Measurements from ENCODE around the gene PTMA.

PTMA gene

DNA sequence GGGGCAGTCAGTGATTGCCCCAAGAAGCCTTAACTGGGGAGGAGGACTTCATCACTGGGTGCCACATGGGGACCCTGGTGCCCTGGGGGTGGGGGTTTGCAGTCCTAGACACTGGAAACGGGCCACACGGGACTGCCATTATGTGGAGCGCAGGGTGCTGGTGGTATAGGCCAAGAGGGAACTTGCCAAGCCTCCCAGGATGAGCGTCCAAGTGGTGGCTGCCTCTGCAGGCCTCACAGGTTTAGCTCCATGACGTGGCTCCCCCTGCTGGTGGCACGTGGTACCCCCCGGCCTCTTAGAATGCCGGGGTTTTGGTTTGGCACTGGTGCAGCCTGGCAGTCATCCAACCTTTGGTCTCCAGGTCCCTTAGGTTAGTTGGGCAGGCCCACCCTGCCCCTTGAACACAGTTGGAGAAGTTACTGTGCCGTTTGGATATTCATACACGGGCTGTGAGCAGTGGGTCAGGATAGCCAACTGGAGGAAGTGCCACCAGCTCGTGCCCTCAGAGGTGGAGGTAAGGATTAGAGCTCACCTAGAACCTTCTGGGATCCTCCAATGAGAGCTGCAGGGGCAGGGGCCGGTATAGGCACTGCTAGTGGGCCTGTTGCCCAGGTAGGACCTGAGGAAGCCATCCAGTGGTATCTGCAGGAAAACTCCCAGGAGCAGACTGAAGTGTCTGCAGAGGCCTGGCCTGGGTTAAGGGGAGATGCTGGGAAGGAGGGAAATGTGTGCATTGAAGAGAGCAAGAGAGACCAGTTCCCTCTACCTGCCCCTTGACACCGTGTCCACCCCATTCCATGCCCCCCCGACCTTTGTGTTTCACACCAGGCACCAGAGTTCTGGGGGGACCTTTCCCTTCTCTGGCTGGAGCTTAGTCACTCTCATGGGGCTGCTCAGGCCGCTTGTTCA lies 5.7 kb downstream of the PTMA start:
- Histone ChIP-seq H3K4me3 (ENCODE audit: low read length) (no peak overlapping the region), H3K36me3 (ENCODE audit: control insufficient read depth, insufficient read depth, low read length, severe bottlenecking) (peaks cover 17% of the 10 kb centered on the region), H3K4me1 (ENCODE audit: control insufficient read depth, insufficient read depth, low read length) (peaks cover 65% of the 10 kb centered on the region), H3K9me3 (ENCODE audit: control insufficient read depth, low read length) (no peaks in the 10 kb centered on the region), H3K9ac (ENCODE audit: low read length) (peak overlapping the region; percentile 68), H3K27me3 (replicated peaks; ENCODE audit: control insufficient read depth, insufficient read depth, low read length) (no peaks in the 10 kb centered on the region)
- DNase-seq (ENCODE audit: low read depth), result peak; percentile 94

DNA sequence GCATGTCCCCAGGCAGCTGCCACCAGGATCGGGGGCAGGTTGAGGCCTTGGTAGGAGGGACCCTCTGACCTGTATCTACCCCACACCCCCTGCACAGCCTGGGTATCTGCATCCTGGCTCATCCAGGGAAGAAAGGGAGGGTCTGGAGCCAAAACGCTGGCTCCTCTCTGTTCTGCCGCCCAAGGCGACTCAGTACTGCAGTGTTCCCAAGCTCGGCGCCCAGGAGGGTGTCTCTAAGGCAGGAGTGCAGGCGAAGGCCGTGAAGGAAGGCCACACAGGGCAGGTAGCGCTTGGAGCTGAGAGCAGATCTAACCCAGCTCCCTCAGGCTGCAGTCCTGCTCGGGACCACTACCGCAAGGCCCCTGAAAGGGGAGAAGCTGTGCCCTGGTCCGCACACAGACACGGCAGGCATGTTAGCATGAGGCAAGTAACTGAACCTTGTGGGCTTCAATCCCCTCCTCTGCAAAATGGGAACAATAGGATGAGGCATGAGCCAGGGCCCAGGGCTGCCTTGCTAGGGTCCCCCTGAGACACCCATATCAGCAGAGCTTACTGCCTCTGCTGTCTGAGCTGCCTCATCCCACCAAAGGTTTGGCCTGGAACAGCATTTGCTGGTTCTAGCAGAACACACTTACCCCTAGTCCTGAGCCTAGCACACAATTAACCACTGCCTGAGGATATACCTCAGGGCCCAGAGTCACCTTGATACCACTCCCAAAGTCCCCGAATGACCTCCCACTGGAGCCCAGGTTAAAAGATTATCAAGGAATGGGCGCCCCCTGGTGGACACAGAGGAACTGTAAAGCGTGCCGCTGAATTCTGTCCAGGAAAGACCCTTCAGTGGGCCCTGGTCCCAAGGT lies 6.5 kb downstream of the PTMA start:
- no peaks in the 10 kb centered on the region for H3K27me3 ChIP-seq (replicated peaks; ENCODE audit: control insufficient read depth, insufficient read depth, low read length)
- no peaks in the 10 kb centered on the region for H3K9me3 ChIP-seq (ENCODE audit: control insufficient read depth, low read length)
- DNase-seq (ENCODE audit: low read depth), result peak; percentile 89
- H3K4me1 ChIP-seq (ENCODE audit: control insufficient read depth, insufficient read depth, low read length), result peaks cover 65% of the 10 kb centered on the region
- H3K4me3 ChIP-seq (ENCODE audit: low read length), result no peak overlapping the region
- peaks cover 17% of the 10 kb centered on the region for H3K36me3 ChIP-seq (ENCODE audit: control insufficient read depth, insufficient read depth, low read length, severe bottlenecking)
- H3K9ac ChIP-seq (ENCODE audit: low read length), result peak overlapping the region; percentile 68

DNA sequence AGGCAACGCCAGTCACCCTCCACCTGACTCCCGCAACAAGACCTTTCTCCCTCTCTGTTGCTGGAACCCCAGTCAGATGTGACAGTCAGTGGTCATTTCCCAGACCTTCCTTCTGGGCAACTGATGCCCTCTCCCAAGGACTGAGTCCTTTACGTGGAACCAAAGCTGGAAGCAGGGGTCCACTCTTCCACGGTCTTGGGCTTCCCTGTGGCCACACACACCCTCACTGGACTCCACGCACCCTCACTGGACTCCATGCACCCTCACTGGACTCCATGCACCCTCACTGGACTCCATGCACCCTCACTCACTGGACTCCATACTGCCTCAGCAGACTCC lies 7.1 kb downstream of the PTMA start:
- H3K27me3 ChIP-seq (replicated peaks; ENCODE audit: control insufficient read depth, insufficient read depth, low read length), result no peaks in the 10 kb centered on the region
- peak overlapping the region; percentile 15 for H3K9ac ChIP-seq (ENCODE audit: low read length)
- DNase-seq (ENCODE audit: low read depth), result no peak
- H3K4me1 ChIP-seq (ENCODE audit: control insufficient read depth, insufficient read depth, low read length), result peaks cover 65% of the 10 kb centered on the region
- no peak overlapping the region for H3K4me3 ChIP-seq (ENCODE audit: low read length)
- no peaks in the 10 kb centered on the region for H3K9me3 ChIP-seq (ENCODE audit: control insufficient read depth, low read length)
- H3K36me3 ChIP-seq (ENCODE audit: control insufficient read depth, insufficient read depth, low read length, severe bottlenecking), result peaks cover 17% of the 10 kb centered on the region

DNA sequence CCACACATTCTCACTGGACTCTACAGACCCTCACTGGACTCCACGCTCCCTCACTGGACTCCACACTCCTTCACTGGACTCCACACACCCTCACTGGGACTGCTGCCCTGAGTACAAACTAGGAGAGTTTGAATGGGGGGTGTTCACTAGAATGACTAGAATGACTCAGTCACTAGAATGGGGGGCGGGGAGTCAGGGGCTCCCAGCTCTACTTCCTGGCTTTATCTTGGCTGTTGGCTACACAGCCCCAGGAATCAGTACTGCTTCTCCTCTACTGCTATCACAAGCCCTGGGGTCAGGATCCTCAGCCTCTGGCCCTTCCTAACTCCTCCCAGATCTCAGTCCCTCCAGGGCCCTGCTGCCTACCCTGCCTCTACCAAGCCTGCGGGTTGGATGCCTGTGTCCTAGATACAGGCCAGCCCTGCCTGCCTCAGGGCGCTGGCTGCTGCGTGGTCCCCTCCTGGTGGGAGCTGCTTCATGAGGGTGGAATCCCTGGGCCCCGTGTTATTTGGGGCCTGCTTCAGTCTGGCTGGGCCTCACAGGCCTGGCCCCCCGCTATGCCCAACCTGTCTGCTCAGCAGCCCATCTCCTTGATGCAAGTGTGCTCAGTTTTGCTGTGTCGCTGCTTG lies 7.8 kb downstream of the PTMA start:
- peaks cover 63% of the 10 kb centered on the region for H3K4me1 ChIP-seq (ENCODE audit: control insufficient read depth, insufficient read depth, low read length)
- H3K4me3 ChIP-seq (ENCODE audit: low read length), result no peak overlapping the region
- H3K9ac ChIP-seq (ENCODE audit: low read length), result peak overlapping the region; percentile 15
- no peaks in the 10 kb centered on the region for H3K9me3 ChIP-seq (ENCODE audit: control insufficient read depth, low read length)
- no peaks in the 10 kb centered on the region for H3K27me3 ChIP-seq (replicated peaks; ENCODE audit: control insufficient read depth, insufficient read depth, low read length)
- H3K36me3 ChIP-seq (ENCODE audit: control insufficient read depth, insufficient read depth, low read length, severe bottlenecking), result peaks cover 17% of the 10 kb centered on the region
- peak; percentile 27 for DNase-seq (ENCODE audit: low read depth)

DNA sequence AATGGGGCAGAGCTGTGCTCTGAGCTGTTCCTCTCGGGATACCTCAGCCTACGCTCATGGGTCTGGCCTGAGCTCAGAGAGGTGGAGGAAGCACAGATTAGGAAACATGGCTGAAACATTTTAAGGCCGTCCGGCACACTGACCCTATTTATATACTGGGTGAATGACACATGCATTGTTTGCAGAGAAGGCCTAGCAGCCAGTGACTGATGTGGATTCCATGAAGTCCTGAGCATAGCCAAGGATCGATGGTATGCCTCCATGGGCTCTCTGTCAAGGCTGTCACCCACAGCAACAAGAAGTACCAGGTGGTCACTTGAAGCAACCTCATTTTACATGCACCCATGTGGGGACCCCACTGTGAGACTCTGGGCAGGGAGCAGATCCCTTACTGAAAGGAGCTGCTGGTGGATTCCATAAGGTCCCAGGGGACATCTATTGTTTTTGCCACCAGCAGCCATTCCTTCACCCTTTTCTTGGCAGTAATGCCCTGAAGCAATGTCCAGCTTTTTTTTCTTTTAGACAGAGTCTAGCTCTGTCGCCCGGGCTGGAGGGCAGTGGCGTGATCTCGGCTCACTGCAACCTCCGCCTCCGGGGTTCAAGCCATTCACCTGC lies 8.4 kb downstream of the PTMA start:
- DNase-seq (ENCODE audit: low read depth), result peak; percentile 47
- peaks cover 12% of the 10 kb centered on the region for H3K36me3 ChIP-seq (ENCODE audit: control insufficient read depth, insufficient read depth, low read length, severe bottlenecking)
- H3K27me3 ChIP-seq (replicated peaks; ENCODE audit: control insufficient read depth, insufficient read depth, low read length), result no peaks in the 10 kb centered on the region
- H3K4me3 ChIP-seq (ENCODE audit: low read length), result no peak overlapping the region
- H3K4me1 ChIP-seq (ENCODE audit: control insufficient read depth, insufficient read depth, low read length), result peaks cover 56% of the 10 kb centered on the region
- H3K9ac ChIP-seq (ENCODE audit: low read length), result peak overlapping the region; percentile 15
- no peaks in the 10 kb centered on the region for H3K9me3 ChIP-seq (ENCODE audit: control insufficient read depth, low read length)

DNA sequence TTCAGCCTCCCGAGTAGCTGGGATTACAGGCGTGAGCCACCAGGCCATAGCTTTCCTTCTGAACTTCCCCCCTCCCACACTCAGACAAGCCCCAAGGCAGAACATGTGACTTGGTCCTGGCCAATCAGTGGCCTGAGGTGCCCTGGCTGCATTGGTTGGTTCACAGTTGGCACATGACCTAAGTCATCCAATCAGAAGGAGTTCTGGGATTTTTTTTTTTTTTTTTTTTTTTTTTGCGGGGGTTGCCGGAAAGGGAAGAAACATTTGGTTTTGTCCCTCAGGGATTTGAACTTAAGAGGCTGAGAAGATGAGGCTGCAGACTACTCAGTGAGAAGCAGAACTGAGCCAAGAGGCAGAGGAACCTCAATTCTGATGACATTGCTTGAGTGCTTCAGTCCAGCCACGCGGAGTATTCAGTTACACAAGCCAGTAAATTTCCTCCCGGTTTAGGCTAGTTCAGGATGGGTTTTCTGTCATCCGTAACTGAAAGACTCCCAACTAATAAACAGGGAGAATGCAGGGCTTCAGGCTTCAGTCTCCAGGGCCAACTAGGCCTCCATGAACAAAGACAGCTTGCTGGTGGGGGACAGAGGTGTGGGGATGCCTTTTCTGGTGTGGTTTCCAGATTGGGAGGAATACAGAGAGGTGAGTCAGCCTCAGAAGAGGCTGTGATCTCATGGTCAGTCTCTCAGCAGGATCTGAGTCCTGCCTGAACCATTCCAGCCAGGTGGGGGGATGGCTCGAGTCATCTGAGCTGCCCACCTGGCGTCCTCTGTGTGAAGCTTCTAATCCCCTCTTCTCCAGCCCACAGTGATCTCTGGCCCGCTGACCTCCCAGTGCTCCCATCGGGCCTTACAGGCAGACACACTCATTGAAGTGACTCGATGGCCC lies 9.2 kb downstream of the PTMA start:
- H3K4me3 ChIP-seq (ENCODE audit: low read length), result no peak overlapping the region
- no peak for DNase-seq (ENCODE audit: low read depth)
- H3K9me3 ChIP-seq (ENCODE audit: control insufficient read depth, low read length), result no peaks in the 10 kb centered on the region
- H3K9ac ChIP-seq (ENCODE audit: low read length), result peak overlapping the region; percentile 40
- H3K36me3 ChIP-seq (ENCODE audit: control insufficient read depth, insufficient read depth, low read length, severe bottlenecking), result peaks cover 5% of the 10 kb centered on the region
- H3K4me1 ChIP-seq (ENCODE audit: control insufficient read depth, insufficient read depth, low read length), result peaks cover 49% of the 10 kb centered on the region
- H3K27me3 ChIP-seq (replicated peaks; ENCODE audit: control insufficient read depth, insufficient read depth, low read length), result no peaks in the 10 kb centered on the region

DNA sequence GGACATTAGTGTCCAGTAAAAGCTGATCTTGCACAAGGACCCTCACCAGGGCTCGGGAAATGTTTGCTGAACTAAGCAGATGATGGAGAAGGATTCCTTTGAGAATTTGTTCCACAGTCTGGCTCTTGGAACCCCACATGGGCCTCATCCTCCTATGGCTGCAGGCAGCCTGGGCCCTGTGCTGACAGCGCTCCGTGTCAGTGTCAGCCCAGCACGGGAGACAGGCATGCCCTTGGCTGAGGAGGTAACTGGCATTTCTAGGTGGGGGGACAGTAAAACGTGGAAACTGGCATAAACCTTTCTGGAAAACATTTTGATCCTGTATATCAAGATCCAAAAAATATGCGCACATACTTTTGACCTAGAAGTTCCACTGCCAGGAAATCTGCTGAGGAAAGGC lies 10.5 kb downstream of the PTMA start:
- no peaks in the 10 kb centered on the region for H3K36me3 ChIP-seq (ENCODE audit: control insufficient read depth, insufficient read depth, low read length, severe bottlenecking)
- H3K9ac ChIP-seq (ENCODE audit: low read length), result no peak overlapping the region
- no peak overlapping the region for H3K4me3 ChIP-seq (ENCODE audit: low read length)
- no peaks in the 10 kb centered on the region for H3K27me3 ChIP-seq (replicated peaks; ENCODE audit: control insufficient read depth, insufficient read depth, low read length)
- H3K9me3 ChIP-seq (ENCODE audit: control insufficient read depth, low read length), result no peaks in the 10 kb centered on the region
- DNase-seq (ENCODE audit: low read depth), result no peak
- peaks cover 43% of the 10 kb centered on the region for H3K4me1 ChIP-seq (ENCODE audit: control insufficient read depth, insufficient read depth, low read length)

DNA sequence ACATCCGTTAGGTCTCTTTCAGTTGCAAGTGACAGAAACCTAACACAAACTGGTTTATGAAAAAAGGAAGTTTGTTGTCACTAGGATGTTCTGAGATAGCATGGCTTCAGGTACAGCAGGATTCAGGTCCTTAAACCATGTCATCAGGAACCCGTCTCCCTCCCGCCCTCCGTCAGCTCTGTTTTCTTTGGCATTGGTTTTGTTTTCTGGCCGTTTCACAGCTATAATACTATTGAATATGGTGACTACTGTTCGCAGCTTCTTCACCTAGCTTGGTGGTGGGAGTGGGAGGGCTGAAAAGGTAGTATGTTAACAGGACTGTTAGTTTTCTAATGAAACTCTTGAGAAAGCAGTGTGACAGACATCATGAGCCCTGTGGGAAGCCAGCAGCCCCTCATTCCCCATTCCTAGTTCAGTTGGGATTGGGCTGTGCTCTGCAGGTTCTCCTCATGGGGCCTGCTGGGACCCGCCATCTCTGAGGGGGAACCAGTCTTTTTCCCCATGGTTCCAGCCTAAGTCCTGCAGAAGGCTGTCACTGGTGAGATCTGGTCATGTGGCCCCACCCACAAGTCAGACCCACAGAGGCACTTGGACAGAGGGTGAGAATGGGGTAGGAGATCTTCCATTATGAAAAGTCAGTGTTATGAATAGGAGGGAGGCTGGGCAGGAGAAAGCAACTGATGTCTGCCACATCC lies 12.1 kb downstream of the PTMA start:
- DNase-seq (ENCODE audit: low read depth), result no peak
- Histone ChIP-seq H3K4me1 (ENCODE audit: control insufficient read depth, insufficient read depth, low read length) (peaks cover 26% of the 10 kb centered on the region), H3K9me3 (ENCODE audit: control insufficient read depth, low read length) (no peaks in the 10 kb centered on the region), H3K9ac (ENCODE audit: low read length) (no peak overlapping the region), H3K4me3 (ENCODE audit: low read length) (no peak overlapping the region), H3K36me3 (ENCODE audit: control insufficient read depth, insufficient read depth, low read length, severe bottlenecking) (no peaks in the 10 kb centered on the region), H3K27me3 (replicated peaks; ENCODE audit: control insufficient read depth, insufficient read depth, low read length) (no peaks in the 10 kb centered on the region)

DNA sequence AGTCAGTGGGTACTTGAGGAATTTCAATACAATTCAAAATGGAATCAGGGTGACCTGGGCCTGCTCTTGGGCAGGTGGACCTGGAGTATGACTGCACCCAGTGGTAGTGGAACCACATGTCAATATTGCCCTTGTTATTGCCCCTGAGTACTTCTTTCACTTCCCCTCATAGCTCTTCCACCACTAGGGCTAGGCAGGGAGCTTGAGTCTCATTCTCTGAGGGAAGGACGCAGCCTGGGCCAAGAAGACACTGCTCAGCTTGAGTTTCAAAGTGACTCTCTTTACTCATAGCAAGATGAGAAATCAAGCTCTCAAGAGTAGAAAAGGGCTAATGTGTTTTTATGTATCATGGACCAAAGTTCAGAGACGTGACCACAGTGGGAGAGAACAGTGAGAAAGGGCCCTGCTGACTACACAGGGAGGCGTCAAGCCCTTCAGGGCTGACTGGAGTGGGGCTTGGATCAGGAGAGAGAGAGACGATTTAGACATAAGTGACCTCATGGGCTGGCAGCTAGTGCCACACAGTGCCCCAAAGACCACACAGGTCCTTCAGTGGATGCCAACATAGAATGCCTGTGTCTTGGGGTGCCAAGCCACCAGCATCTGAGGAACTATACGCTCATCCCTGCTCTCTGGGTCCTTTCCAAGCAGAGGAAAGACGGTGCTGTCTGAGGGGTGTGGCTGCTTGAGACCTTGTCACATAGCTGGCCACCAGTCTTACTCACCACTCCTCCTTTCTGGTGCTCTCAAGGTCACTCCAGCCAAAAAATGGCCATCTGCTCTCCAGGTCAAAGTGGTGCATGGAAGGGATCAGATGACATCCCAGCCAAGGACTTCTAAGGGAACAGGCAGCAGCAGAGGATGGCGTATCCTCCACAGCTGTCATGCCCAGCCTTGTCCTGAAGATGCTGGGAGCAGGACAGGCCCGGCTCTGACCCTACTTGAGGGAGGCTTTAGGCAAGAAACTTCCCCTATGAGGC lies 13.0 kb downstream of the PTMA start:
- no peak overlapping the region for H3K9ac ChIP-seq (ENCODE audit: low read length)
- no peaks in the 10 kb centered on the region for H3K9me3 ChIP-seq (ENCODE audit: control insufficient read depth, low read length)
- H3K27me3 ChIP-seq (replicated peaks; ENCODE audit: control insufficient read depth, insufficient read depth, low read length), result no peaks in the 10 kb centered on the region
- peaks cover 18% of the 10 kb centered on the region for H3K4me1 ChIP-seq (ENCODE audit: control insufficient read depth, insufficient read depth, low read length)
- H3K36me3 ChIP-seq (ENCODE audit: control insufficient read depth, insufficient read depth, low read length, severe bottlenecking), result no peaks in the 10 kb centered on the region
- no peak overlapping the region for H3K4me3 ChIP-seq (ENCODE audit: low read length)
- no peak for DNase-seq (ENCODE audit: low read depth)
